Measurements from ENCODE around the gene TRIM67.

GRCh38 chr1:231124746-231125145 is 37.1 kb upstream of the TRIM67 start:
- TF ChIP-seq EZH2phosphoT487 (IDR thresholded peaks at IDR 0.05; ENCODE audit: insufficient read depth, low read depth) (no peak), EZH2 (IDR thresholded peaks at IDR 0.05; ENCODE audit: insufficient read depth, poor library complexity, severe bottlenecking) (no peak)
